ENCODE data around the gene ERP44.
"Not testable (repeated sequence)": the region's sequence is repeated elsewhere in the genome, so short reads cannot be mapped to it uniquely, and the experiment has no call there.

Gene ERP44

DNA sequence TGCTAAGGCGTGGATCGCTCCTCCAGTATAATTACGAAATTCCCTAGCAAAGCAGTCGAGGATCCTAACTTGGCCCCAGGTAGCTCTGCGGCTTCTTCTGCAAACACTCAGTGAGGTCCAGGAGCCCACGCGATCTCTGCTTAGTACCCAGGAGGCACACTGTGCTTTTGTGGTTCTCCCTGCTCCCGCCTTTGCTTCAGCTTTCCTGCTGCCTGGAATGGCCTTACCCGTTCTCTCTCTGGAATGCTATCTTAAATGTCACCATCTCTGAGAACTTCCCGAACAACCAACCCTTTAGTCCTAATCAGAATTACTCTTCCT, 882 bp upstream of the ERP44 start:
- no peak for DNase-seq

DNA sequence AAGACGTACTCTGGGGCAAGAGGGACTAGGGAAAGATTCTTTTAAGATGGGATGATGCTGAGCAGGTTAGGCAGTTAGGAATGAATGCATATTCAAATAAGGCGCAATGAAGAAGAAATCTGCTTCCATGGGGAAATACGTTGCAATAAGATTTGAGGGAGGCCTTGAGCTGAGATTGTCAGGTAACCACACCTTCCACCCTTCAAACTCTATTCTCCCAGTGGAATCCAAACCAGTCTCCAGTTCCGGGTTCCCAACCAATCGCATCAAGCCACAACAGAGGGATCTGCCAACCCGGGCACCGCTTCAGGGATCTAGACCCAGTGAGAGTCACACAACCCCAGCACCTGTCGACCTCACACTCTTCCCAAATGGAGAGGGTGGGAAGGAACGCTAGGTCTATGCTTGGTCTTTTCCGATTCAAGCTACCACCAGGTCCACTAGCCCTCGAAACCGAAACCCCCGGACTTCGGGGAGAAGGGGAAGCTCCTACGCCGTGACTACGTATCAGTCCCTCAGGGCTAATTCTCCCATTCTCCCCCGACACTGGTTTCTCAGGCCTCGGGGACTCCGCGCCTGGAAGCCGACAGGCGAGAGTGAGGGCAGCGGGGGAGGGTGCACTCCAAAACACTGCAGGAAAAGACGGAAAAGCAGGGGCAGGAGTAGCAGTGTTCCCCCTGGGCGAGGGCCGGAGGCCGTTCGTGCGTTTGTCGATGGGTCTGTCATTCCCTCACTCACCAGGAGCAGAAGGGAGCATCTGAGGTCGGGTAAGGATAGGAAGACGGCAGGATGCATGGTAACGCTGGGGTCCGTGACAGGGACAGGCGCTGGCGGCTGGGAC, 534 bp downstream of the ERP44 start:
- no peak for DNase-seq

DNA sequence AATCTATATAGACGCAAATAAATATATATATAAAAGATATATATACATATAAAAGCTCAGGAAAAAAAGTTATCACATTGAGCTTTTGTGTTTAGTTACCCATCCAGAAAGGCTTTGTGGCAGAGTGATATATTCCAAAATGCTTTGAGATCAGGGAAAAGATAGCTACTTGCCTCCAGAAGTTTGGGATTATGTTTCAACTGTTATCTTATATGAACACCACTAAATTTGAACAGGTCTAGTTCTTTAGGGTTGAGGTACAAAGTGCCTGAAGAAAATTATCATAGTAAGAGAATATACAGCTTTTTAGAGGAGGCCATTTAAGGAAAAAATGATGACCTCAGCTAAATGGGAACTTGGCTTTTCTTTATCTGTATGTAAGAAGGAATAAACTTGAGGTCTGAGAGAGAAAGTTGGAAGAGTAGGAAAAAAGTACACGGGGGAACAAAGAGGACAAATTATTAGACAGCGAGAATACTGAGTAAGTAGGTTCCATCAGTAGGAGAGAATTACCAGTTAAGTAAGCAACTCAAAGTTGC, 2.4 kb downstream of the ERP44 start:
- DNase-seq: no peak

DNA sequence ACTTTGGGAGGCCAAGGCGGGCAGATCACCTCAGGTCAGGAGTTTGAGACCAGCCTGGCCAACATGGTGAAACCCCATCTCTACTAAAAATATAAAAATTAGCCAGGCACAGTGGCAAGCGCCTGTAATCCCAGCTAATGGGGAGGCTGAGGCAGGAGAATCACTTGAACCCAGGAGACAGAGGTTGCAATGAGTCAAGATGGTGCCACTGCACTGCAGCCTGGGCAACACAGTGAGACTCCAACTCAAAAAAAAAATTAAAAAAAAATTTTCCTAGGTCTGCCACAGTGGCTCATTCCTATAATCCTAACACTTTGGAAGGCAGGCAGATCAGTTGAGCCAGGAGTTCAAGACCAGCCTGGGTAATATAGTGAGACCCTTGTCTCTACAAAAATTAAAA, 4.4 kb downstream of the ERP44 start:
- DNase-seq: not testable (repeated sequence)

DNA sequence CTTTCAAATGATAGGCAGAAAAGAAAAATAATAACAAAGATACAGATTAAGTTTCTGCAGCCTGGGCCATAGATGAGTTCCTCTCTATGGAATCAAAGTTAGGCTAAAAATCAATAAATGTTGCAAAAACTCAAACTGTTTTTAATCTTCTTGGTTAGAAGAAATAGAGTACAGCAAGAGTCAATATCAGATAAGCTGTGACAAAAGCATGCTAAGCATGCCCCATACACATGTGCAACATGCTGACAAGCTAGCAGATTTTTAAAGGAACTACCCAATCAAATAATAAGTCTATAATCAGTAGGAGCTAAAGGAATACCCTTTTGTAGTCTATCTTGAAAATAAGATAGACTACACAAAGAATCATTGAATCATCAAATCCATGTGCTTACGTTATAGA, 6.7 kb downstream of the ERP44 start:
- no peak for DNase-seq

DNA sequence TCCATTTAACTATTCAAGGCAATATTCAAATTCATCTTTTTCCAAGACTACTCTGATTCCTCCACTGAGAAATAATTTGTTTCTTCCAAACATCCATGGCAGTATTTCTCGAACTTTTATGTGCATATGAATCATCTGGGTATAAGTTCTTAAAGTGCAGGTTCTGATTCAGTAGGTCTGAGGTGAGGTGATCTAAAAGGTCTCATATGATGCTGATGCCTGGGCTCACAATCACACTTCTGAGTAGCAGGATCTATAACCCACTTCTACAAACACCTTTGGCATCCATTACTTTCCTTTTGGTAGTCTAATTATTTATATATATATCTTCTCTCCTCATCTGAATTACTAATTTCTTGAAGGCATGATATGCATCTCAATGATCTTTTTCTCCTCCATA, 7.2 kb downstream of the ERP44 start:
- no peak for DNase-seq

DNA sequence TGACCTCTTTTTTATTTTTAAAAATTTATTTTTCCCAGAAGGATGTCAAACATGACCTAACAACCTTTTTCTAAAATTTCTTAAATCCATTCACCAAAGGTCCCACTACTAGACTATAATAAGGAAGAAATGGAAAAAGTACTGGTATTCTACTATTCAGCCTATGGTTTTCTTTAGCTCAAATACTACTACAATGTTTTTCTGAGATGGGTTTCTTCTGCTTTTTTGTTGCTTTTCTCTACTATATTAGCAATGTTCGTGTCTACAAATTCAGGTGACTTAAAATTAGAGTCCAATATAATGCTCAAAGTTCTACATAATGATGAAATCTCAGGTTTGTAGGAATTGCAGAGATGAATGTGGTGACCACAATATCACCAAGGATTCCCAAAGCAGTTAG, 7.9 kb downstream of the ERP44 start:
- DNase-seq: no peak

DNA sequence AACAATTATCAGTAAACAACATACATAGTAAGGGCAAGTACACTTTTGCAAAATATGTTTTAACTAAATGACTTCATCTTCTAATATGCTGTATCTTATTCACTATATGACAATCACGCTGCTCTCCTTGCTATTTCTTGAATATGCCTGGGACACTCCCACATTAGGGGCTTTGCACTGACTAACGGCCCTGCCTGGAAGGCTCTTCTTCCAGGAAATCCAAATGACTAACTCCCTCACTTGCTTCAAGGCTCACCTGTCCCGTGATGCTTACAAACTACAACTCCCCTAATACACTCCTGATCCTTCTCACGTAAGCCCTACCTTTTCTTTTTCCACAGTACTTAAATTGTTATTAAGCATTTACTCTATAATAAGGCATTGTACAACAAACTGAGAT, 10.6 kb downstream of the ERP44 start:
- no peak for DNase-seq

DNA sequence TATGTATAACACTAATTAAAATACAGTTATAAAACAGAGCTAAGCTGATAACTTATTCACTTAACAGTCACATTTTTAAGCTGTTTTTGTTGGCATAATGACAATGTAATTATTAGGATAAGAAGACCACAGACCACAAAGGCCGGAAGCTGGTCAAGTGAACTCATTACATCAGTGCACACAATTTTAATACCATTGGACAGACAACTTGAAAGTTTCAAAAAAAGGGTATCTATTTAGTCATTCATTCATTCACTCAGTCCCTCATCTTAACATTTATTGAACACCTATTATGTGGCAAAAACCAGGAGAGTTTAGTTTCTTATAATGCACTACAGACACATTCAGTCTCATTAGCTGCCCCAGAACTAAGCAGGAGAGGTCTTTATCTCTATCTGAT, 11.6 kb downstream of the ERP44 start:
- DNase-seq: no peak

DNA sequence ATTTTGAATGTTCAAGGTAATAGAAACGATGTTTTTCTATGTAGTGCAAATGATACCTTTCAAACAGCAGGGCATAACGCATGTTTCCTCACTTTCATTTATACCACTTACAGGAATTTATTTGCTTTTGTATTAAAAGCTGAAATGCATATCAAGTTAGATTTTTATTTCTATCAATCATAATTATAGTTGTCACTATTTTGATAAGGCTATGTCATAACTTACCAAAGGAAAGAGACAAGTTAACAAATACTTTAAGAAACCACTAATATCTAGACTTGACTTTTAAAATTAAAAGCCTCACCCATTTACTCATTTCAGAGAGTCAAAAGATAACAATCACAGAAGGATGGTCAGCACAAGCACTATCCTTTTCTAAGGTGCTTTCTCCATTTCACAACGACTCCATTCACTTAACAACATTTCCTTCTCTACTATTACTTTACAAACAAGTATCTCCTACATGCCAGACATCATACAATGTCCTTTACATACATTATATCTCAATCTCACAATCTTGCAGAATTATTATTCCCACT, 12.6 kb downstream of the ERP44 start:
- no peak for DNase-seq

DNA sequence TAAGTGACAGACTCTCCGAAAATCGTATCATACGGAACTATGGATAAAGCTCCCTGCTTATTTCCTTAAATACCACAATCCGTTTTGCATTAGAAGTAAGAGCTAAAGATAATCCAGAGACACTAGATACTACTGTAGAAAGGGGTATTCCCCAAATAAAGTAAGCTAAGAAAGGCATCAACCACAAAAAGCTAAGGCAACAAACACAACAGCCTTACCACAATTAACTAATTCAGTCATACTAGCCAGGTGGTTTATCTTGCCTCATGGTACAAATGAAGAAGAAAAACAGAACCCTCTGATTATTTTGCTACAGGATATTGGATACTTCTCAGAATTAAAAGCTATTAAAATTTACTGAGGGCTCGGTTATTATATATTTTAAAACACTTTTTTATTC, 14.1 kb downstream of the ERP44 start:
- no peak for DNase-seq

DNA sequence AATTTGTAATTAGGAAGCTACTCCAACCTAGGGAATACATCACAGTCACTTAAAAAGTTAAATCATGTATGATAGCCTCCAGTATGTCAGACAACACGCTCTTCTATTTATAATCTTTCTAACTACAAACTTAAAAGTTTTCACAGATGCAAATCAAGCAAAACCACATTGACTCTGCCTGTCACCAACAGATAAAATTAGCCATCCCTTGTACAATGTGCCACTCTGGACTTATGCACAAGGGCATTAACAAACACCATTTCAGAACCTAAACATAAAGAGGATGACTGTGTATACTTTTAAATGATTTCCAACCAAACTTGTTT, 14.7 kb downstream of the ERP44 start:
- DNase-seq: no peak

DNA sequence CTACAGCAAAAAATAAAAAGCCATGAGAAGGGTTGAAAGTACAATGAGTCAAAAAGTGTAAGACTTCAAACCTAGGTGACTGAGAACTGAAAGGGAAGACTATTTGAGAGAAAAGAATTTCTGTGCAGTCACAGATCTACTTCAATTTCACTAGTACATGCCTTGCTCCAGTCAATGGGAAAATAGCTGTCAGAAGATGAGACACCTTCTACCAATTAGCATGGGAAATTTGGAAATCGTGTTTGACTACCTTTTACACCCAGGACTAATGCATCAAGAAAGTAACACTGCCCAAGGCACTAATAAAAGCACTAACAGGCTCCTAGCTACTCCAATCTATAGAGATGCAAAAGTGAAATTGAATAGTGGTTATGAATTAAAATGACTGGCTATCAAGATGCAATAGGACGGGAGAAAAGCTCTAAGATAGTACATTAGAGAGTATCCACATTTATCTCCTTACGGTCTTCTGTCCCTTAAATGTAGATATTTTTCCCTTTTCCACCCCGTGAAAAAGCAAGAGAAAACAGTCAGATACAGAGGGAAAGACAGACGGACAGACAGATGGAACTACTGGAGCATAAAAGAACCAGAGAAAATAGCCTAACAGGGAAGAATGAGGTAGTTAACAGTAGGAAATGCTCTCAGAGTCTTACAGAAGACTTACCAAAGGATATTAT, 15.2 kb downstream of the ERP44 start:
- DNase-seq: no peak

DNA sequence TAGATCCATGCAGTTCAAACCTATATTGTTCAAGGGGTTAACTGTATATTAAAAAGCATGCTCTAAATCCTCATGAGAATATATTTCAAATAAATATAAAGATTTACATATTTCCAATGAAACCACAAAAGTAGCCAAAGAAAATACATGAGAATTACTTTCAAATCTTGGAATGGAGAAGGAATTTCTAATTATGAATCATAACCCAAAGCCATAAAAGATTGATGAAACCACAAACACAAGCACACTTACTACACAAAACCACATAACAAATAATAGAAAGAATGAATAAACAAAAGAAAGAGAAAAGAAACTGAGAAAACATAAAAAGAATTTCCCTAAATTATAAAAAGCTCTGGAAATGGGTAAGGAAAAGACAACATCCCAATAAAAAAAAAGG, 16.0 kb downstream of the ERP44 start:
- DNase-seq: no peak

DNA sequence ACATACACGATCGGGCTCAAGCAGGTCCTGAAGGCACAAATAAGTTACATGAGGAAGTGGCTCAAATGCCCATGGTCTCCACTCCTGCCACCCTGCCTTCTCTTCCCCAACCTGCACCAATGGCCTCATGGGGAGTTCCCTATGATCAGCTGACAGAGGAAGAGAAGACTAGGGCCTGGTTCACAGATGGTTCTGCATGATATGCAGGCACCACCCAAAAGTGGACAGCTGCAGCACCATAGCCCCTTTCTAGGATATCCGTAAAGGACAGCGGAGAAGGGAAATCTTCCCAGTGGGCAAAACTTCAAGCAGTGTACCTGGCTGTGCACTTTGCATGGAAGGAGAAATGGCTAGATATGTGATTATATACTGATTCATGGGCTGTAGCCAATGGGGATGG, 22.5 kb downstream of the ERP44 start:
- DNase-seq: not testable (repeated sequence)

DNA sequence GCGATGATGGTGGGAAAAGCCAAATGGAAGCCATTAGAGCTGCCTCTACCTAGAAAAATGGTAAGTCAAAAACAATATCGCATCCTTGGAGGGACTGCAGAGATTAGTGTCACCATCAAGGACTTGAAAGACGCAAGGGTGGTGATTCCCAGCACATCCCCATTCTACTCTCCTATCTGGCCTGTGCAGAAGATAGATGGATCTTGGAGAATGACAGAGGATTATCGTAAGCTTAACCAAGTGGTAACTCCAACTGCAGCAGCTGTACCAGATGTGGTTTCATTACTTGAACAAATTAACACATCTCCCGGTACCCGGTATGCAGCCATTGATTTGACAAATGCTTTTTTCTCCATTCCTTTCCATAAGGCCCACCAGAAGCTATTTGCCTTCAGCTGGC, 23.8 kb downstream of the ERP44 start:
- no peak for DNase-seq

DNA sequence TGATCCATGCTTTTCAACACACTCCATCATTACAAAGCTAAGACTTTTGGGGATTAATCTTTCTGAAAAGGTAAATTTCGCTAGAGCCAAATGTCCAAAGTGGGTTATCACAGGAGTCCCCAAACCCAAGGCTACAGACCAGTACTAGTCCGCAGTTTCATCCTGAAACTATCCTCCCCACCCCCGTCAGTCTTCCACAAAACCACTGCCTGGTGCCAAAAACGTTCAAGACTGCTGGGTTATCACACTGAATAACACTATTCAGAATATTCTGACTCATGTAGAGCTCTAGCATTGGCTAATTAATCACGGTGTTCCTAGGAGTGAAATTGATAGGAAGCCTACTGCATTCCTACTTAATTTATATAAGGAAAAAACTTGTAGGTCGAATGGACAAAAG, 24.7 kb downstream of the ERP44 start:
- no peak for DNase-seq

DNA sequence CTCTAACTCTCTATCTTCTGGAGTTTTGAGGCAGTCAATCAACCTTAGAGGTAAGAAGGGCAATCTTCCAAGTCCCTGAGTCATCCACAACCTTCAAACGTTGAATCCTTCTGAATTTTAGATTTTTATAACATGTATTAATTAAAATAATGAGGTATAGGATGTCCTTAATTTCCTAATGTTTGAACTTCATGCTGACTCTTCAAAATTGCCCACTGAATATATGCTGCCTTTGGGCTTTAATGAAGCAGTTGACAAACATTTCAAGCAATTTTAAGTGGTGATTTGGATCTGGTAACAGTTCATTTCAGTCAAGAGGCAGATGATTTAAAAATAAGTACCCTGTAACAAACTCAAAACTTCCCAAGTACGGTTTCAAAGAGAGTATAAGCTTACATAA, 26.0 kb downstream of the ERP44 start:
- DNase-seq: no peak

DNA sequence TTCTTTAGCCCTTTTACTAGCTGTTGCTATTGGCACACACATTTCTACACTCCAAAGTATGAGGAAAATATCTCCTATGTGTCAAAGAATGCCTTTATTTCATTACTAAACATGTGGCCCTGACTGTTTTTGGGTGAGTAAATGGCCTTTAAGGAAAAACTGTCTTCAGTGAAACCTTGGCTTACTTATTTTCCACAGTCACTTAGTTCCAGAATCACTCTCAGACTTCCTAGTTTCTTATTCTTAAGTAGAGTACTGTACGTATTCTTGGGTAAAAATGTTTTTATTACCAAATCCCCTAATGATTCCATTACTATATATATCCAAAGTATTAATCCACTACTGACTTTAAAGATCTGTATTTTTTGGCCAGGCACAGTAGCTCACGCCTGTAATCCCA, 27.5 kb downstream of the ERP44 start:
- DNase-seq: no peak

DNA sequence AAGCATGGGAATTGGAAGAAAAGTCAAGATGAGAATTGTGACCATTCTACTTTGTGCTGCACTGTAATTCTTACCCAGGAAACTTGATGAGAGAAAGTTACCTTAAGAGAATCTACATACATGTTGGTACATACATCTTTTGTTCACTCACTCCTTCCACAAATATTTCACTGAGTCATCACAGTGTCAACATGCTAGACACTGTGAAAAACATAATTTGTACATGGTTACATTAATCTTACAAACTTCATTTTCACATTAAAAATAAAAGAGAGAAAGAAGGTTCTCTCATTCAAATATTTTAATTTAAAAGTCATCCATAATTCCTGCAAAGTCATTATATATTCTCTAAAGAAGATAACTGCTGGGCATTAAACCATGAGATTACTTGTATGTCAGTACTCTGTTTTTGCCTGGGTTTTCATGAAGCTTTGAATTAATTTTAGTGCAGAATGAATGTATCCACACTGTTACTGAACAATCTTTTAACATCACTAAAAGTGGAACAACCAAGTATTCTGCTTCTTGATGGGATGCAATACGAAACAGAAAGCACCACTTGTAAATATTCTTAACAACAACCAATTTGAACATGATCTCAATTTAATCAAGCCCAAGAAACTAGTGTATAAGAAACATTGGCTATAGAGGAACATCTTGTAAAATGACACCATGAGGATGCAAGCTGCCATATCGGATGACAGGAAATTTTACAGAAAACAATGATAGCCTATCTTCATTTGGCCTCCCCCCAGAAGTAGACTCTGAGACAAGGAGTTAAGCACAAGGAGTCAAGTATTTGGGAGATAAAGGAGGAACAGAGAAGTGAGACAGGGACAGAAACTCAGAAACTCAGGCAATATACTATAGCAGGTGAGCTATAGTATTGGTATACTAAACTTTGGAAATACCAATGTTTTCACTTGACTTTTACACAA, 28.4 kb downstream of the ERP44 start:
- no peak for DNase-seq

DNA sequence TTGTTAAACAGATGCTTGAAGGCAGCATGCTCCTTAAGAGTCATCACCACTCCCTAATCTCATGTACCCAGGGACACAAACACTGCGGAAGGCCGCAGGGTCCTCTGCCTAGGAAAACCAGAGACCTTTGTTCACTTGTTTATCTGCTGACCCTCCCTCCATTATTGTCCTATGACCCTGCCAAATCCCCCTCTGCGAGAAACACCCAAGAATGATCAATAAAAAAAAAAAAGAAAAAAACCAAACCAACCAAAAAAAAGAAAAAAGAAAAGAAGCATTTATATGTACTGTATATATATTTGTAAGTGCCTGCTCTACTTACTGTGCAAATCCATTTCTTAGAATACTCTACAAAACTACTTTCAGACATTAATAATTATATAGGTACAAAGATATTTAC, 29.7 kb downstream of the ERP44 start:
- DNase-seq: not testable (repeated sequence)

DNA sequence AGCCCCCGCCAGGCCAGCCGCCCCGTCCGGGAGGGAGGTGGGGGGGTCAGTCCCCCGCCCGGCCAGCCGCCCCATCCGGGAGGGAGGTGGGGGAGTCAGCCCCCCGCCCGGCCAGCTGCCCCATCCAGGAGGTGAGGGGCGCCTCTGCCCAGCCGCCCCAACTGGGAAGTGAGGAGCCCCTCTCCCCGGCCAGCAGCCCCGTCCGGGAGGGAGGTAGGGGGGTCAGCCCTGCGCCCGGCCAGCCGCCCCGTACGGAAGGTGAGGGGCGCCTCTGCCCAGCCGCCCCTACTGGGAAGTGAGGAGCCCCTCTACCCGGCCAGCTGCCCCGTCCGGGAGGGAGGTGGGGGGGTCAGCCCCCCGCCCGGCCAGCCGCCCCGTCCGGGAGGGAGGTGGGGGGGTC, 30.8 kb downstream of the ERP44 start:
- not testable (repeated sequence) for DNase-seq

DNA sequence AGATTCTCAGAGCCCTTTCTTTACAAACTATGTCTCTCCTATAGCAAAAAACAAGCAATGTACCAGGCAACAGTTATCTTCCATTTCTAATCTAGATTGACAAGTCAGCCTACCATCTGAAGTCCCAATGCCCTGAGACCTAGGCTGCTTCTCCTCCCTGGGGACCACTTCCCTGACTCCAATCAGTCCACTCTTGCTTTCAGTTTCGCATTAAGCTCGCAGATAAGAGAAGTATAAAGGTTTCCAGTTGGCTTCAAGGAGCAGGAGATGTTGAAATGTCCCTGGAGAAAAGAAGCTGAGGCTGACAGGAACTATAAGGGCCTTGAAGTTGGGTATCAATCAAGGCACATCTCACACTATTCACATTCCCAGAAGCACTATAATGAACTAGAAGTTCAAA, 32.3 kb downstream of the ERP44 start:
- DNase-seq: peak; percentile 78
